Measurements from ENCODE around the gene ADCY10.

GRCh38 chr1:167812972-167813371 is 101.0 kb downstream of the ADCY10 start:
- TF ChIP-seq POLR2AphosphoS5 (IDR thresholded peaks at IDR 0.05; ENCODE audit: borderline replicate concordance, low read depth, low read length), result no peak
- no peak for TF ChIP-seq EZH2 (IDR thresholded peaks at IDR 0.05)
